ENCODE data around the gene PATE3. TPM values are rescaled to one million over a fixed set of nuclear protein-coding genes. Genes with fewer than 3 reads are reported as not detected.

The PATE3 gene, protein sequence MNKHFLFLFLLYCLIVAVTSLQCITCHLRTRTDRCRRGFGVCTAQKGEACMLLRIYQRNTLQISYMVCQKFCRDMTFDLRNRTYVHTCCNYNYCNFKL
- polyA plus RNA-seq (2014; cell fraction: cytosol; rRNA removed): not detected in 2 replicates
- not detected in 2 replicates for polyA plus RNA-seq (2014; cell fraction: nucleus; rRNA removed)

DNA sequence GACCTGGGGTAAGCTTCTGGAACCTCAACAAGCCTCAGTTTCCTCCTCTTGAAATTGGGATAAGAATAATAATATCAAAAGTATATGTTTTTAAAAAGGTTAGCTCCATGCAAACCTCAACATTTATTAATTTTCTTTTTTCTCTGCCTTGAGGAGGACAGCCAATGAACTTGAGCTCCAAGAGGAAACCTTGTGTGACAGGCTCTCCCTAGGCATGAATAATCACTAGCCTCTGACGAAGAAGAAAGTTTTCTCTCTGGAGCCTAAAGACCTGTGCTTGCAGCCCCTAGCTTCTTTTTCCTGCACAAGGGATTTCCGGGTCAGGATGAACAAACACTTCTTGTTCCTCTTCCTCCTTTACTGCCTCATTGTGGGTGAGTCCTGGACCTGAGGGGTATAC is at the start of gene PATE3:
Gene PATE3, plus strand, starts transcription at position 301 of the 400 bp plus-strand sequence. Its CDS starts 25 bp downstream, at position 326.
- DNase-seq (ENCODE audit: low spot score): no peak

DNA sequence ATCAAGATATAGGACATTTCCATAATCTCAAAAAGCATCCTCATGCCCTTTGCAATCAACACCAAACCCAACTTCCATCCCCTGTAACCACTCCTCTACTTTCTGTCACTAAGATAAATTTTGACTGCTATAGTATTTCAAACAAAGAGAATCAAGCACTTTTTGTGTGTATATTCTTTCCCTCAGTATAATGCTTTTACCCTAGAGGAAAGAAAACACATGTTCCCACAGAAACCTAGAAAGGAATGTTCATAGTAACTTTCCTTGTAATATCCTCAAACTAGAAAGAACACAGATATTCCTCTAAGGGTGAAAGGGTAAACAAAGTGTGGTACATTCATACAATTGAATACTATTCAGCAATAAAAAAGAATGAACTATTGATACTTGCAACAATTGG is 47.3 kb upstream of the PATE3 start:
- DNase-seq (ENCODE audit: low spot score): no peak

DNA sequence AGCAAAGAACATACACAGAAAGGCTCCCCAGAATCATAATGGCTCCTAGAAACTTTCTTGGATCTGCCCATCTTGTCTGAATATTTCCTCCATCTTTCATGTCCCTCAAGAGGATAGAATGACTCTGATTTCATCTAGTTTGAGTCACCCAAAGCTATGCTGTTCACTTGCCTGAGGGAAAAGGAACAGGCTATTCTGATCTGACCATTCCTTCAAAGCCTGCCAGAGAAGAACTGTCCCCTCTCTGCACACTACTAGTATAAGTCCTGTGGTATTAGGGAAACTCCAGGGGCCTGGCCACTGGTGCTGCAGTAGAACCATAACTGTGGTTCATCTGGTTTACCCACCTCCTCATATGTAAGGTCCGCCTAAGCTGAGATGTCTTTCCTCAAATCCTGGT is 44.2 kb upstream of the PATE3 start:
- DNase-seq (ENCODE audit: low spot score): no peak

DNA sequence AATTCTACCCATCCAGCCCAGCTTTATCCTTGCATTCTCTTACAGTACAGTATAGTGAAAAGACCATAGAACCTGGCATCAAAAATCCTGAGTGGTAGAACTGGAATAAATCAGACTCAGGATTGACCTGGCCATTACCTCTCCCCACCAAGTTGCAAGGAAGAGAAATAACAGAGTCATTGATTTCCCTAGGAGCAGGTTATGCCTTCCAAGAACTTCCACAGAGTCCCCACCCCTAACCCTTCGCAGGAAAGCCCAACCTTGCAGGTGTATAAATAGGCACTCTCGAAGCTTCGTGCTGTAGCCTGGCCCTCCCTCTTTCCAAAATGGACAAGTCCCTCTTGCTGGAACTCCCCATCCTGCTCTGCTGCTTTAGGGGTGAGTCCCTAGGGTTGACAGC is 41.9 kb upstream of the PATE3 start, which contains the start of gene PATE1:
Gene PATE1, plus strand, starts transcription at position 301 of the 400 bp plus-strand sequence. Its CDS starts 26 bp downstream, at position 327.
- no peak for DNase-seq (ENCODE audit: low spot score)

DNA sequence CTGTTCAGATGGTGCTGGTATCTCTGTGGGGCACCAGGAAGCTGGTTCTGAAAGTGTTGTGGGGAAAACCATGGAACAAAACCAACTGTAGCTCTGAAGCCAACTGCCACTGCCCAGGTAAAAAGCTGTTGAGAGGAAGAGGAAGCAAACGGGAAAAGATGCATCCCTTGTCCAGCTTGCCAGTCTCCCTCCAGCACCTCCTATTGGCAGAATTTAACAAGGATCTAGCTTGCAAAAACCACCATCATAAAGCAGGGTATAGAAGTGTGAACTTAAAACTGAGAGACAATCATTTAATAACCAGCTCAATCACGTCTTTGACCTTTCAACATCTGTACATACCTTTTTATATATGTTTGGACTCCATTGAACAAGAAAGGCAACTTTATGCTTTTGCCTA is 37.3 kb upstream of the PATE3 start:
- no peak for DNase-seq (ENCODE audit: low spot score)

DNA sequence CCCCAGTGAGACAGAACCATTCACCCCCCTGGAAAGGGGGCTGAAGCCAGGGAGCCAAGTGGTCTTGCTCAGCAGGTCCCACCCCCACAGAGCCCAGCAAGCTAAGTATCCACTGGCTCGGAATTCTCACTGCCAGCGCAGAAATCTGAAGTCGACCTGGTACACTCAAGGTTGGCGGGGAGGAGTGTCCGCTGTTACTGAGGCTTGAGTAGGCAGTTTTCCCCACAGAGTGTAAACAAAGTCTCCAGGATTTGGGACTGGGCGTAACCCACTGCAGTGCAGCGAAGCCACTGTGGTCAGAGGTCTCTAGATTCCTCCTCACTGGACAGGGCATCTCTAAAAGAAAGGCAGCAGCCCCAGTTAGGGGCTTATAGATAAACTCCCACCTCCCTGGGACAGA is 31.9 kb upstream of the PATE3 start:
- DNase-seq (ENCODE audit: low spot score): no peak

DNA sequence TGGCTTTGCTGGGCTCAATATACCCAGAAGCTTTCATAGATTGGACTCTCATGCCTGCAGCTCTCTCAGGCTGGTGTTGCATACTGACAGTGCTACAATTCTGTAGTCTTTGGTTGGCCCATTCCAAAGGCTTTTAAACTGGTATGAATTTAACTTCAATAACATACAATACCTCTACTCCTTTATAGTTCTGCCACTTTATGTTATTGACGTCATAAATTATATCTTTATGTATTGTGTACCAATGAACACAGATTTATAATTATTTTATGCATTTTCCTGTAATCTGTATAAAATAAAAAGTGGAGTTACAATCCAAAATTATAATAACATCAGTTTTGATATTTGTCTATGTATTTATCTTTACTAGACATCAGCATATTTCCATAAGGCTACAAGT is 25.5 kb upstream of the PATE3 start:
- no peak for DNase-seq (ENCODE audit: low spot score)

- DNase-seq (ENCODE audit: low spot score): no peak
These were observed 24.4 kb upstream of the PATE3 start for GRCh38 chr11:125763483-125763882.

GRCh38 chr11:125766251-125766650 is 21.7 kb upstream of the PATE3 start:
- no peak for DNase-seq (ENCODE audit: low spot score)

GRCh38 chr11:125768336-125769046 is 19.4 kb upstream of the PATE3 start:
- no peak for DNase-seq (ENCODE audit: low spot score)

DNA sequence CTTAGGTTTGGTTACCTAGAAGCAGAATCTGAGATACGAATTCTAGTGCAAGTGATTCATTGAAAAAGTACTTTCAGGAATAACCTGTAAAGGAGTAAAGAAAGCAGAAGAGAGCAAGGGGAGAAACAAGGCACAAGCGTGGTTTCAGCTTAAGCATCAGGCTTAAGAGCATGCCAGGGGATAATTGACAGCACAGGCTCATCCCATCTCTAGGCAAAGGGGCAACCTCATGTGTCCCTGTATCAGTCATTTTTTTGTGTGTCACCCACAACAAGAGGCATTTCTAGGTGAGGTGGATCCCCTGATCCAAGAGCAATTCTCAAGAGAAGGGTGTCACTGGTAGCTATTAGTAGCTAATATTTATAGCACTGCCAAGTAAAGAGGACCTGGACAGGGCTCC is 17.3 kb upstream of the PATE3 start:
- no peak for DNase-seq (ENCODE audit: low spot score)

GRCh38 chr11:125772834-125773505 is 15.0 kb upstream of the PATE3 start:
- no peak for DNase-seq (ENCODE audit: low spot score)

GRCh38 chr11:125773516-125773915 is 14.4 kb upstream of the PATE3 start:
- no peak for DNase-seq (ENCODE audit: low spot score)

DNA sequence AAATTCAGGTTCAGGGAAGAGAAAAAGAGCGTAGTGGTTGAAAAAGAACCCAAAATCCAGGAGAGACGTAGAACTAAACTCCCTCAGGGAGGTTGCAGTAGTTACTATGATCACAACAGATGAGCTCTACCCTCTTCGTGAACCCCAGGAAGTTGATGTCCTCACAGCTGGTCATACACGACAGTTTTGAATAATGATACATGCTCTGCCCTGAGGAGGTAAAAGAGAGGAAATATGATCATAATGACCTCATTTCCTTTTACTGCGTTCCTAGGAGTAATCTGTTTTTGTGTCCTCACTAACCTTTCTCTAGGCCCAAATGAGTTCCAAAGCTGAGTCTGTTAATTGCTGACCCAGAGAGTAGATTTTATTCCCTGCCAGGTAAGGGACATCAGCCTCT is 10.6 kb upstream of the PATE3 start:
- no peak for DNase-seq (ENCODE audit: low spot score)

DNA sequence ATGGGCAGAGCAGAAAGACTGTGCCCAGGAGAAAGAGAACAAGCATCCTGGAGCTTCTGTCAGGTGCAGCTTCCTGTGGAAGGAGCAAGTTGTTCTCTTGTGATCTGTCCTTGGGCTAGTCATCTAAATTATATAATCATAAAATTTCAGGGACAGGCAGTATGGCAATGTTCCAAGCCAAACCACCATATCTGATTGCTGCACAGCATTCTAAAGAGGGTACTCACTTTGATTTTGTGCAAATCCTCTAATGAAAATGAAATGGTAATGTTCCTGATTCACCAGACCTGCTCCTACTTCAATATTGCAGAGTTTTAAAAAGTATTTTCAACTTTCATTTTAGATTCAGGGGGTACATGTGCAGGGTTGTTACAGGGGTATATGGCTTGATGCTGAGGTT is 9.2 kb upstream of the PATE3 start, which contains the start of gene PATE2:
Gene PATE2, minus strand, starts transcription at position 101 of the 400 bp plus-strand sequence. Its CDS starts 55 bp downstream, at position 46.
- DNase-seq (ENCODE audit: low spot score): no peak

- DNase-seq (ENCODE audit: low spot score): no peak
These were observed 3.2 kb upstream of the PATE3 start for GRCh38 chr11:125784678-125785077.

DNA sequence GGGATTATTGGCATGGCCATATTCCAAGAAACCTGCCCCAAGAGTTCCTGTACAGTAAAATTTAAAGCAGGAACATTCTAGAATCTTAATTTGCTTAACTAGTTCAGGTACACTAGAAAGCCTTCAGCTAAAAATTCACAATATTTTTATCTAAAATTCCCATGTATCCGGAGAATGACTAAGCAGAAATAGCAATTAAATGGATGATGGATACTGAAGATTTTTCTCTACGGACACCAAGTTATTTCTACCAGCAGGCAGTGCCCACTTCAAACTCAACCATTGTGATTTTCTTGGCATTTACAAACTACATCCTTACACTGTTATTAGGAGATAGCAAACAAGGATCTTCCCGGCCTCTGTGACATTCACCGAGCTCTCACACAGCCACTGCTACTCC is 2.9 kb downstream of the PATE3 start:
- DNase-seq (ENCODE audit: low spot score): no peak

DNA sequence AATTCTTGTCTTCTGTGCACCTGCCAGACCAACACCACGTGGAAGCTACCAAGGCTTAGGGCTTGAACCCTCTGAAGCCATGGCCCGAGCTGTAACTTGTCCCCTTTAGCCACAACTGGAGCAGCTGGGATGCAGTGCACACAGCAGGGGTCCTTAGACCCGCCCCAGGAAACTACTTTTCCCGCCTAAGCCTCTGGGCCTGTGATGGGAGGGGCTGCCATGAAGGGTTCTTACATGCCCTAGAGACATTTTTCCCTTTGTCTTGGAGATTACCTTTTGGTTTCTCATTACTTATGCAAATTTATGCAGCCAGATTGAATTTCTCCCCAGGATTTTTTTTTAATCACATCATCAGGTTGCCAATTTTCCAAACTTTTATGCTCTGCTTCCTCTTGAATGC is 9.7 kb downstream of the PATE3 start:
- DNase-seq (ENCODE audit: low spot score): no peak

GRCh38 chr11:125799808-125800207 is 11.9 kb downstream of the PATE3 start:
- no peak for DNase-seq (ENCODE audit: low spot score)

DNA sequence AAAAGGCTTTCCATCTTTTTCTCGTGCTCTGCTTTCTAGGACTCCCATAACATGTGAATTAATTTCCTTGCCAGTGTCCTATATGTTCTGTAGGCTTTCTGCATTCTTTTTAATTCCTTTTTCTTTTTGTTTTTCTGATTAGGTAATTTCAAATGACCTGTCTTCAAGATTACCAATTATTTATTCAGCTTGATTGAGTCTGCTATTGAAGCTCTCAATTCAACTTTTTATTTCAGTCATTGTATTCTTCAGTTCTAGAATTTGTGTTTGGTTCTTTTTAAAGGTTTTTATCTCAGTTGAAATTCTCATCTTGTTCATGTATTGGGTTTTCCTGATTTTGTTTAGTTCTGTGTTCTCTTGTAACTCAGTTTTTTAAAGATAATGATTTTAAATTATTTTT is 14.5 kb downstream of the PATE3 start:
- no peak for DNase-seq (ENCODE audit: low spot score)

- DNase-seq (ENCODE audit: low spot score): no peak
These were observed 20.0 kb downstream of the PATE3 start for GRCh38 chr11:125807909-125808308.

DNA sequence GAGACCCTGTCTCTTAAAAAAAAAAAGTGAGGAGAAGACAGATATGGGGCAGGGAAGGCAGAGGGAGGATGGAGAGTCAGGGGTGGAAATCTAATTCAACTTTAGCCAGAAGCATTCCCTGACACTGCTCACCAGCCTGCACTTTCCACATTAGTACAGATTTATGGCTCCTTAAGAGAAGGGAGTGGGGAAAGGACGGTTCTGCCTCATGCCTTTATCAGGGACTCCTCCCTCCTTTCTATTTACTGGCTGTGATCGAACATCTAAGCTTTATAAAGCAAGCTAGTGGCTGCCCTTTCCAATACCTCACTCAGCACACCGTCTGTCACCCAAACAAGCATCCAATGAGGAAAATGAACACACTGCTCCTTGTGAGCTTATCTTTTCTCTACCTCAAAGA is 45.1 kb downstream of the PATE3 start, which contains the start of gene PATE4:
Gene PATE4, plus strand, starts transcription at position 301 of the 400 bp plus-strand sequence. Its CDS starts 44 bp downstream, at position 345.
- DNase-seq (ENCODE audit: low spot score): no peak

- DNase-seq (ENCODE audit: low spot score): no peak
These were observed 47.8 kb downstream of the PATE3 start for GRCh38 chr11:125835748-125836147.
